NB4 (cell line): Measurements from ENCODE around the gene HMGCS1.
"Not testable (repeated sequence)": the region's sequence is repeated elsewhere in the genome, so short reads cannot be mapped to it uniquely, and the experiment has no call there.

Experiments
- CTCF ChIP-seq: IDR thresholded peaks from one replicate; pipeline ENCODE4 v1.5.1; 2012; ENCODE audit warnings: low read depth, low read length
- POLR2A ChIP-seq: IDR thresholded peaks from 2 replicates; pipeline ENCODE4 v1.6.1; 2011; ENCODE audit warnings: mild to moderate bottlenecking; ENCODE audit not compliant: insufficient read length; ENCODE audit errors: extremely low read depth

GRCh38 chr5:43262269-43262668, 50.9 kb downstream of the HMGCS1 start:
- not testable (repeated sequence) for TF ChIP-seq CTCF, POLR2A
